T-helper 1 cell treated with Interleukin-12 subunit alpha and Interleukin-12 subunit beta and Interleukin-4 antibody, amounts not matched to agents 30 μg/mL and 1 μg/mL, for 36 hours (primary cell): ENCODE results near the gene HDAC4.
"Not testable (repeated sequence)": the region's sequence is repeated elsewhere in the genome, so short reads cannot be mapped to it uniquely, and the experiment has no call there.

ENCODE experiments used
- H3K27ac Mint-ChIP-seq: one replicate; pipeline ENCODE4 v1.8.0; 2021; ENCODE audit warnings: mild to moderate bottlenecking, mixed read lengths
- H3K27me3 Mint-ChIP-seq: one replicate; pipeline ENCODE4 v1.8.0; 2021; ENCODE audit warnings: low read depth, mixed read lengths
- H3K36me3 Mint-ChIP-seq: one replicate; pipeline ENCODE4 v1.8.0; 2021; ENCODE audit warnings: low read depth, mixed read lengths
- H3K4me1 Mint-ChIP-seq: one replicate; pipeline ENCODE4 v1.8.0; 2021; ENCODE audit warnings: low read depth, mixed read lengths
- H3K4me3 Mint-ChIP-seq: one replicate; pipeline ENCODE4 v1.8.0; 2021; ENCODE audit warnings: mild to moderate bottlenecking, moderate library complexity, mixed read lengths
- H3K9me3 Mint-ChIP-seq: one replicate; pipeline ENCODE4 v1.8.0; 2021; ENCODE audit warnings: mixed read lengths

HDAC4 gene

GRCh38 chr2:239046822-239047221, 354.0 kb downstream of the HDAC4 start:
- Mint-ChIP-seq H3K4me1 (no peaks in the 10 kb centered on the region), H3K36me3 (peaks cover 2% of the 10 kb centered on the region), H3K27me3 (no peaks in the 10 kb centered on the region), H3K27ac (no peak overlapping the region), H3K9me3 (no peaks in the 10 kb centered on the region), H3K4me3 (no peak overlapping the region)

GRCh38 chr2:239044336-239044735, 356.5 kb downstream of the HDAC4 start:
- Mint-ChIP-seq H3K36me3 (no peaks in the 10 kb centered on the region), H3K4me3 (no peak overlapping the region), H3K27ac (no peak overlapping the region), H3K9me3 (no peaks in the 10 kb centered on the region), H3K27me3 (no peaks in the 10 kb centered on the region), H3K4me1 (no peaks in the 10 kb centered on the region)

- Mint-ChIP-seq H3K36me3 (no peaks in the 10 kb centered on the region), H3K9me3 (no peaks in the 10 kb centered on the region), H3K27me3 (no peaks in the 10 kb centered on the region), H3K27ac (no peak overlapping the region), H3K4me3 (no peak overlapping the region), H3K4me1 (no peaks in the 10 kb centered on the region)
Measured at GRCh38 chr2:239043326-239043725, 357.5 kb downstream of the HDAC4 start.

GRCh38 chr2:239042551-239043320, 358.1 kb downstream of the HDAC4 start:
- no peaks in the 10 kb centered on the region for H3K9me3 Mint-ChIP-seq
- H3K27me3 Mint-ChIP-seq: no peaks in the 10 kb centered on the region
- no peak overlapping the region for H3K27ac Mint-ChIP-seq
- H3K36me3 Mint-ChIP-seq: no peaks in the 10 kb centered on the region
- H3K4me1 Mint-ChIP-seq: no peaks in the 10 kb centered on the region
- H3K4me3 Mint-ChIP-seq: no peak overlapping the region

- Mint-ChIP-seq H3K27me3 (no peaks in the 10 kb centered on the region), H3K27ac (no peak overlapping the region), H3K4me3 (no peak overlapping the region), H3K4me1 (no peaks in the 10 kb centered on the region), H3K9me3 (no peaks in the 10 kb centered on the region), H3K36me3 (no peaks in the 10 kb centered on the region)
Measured at GRCh38 chr2:239042046-239042445, 358.8 kb downstream of the HDAC4 start.

- no peaks in the 10 kb centered on the region for H3K9me3 Mint-ChIP-seq
- no peak overlapping the region for H3K4me3 Mint-ChIP-seq
- no peak overlapping the region for H3K27ac Mint-ChIP-seq
- H3K27me3 Mint-ChIP-seq: no peaks in the 10 kb centered on the region
- no peaks in the 10 kb centered on the region for H3K4me1 Mint-ChIP-seq
- no peaks in the 10 kb centered on the region for H3K36me3 Mint-ChIP-seq
Measured at GRCh38 chr2:239041062-239041461, 359.8 kb downstream of the HDAC4 start.

GRCh38 chr2:239040152-239040761, 360.6 kb downstream of the HDAC4 start:
- H3K4me1 Mint-ChIP-seq: no peaks in the 10 kb centered on the region
- no peak overlapping the region for H3K4me3 Mint-ChIP-seq
- H3K36me3 Mint-ChIP-seq: no peaks in the 10 kb centered on the region
- no peak overlapping the region for H3K27ac Mint-ChIP-seq
- H3K9me3 Mint-ChIP-seq: no peaks in the 10 kb centered on the region
- H3K27me3 Mint-ChIP-seq: no peaks in the 10 kb centered on the region

- Mint-ChIP-seq H3K36me3 (no peaks in the 10 kb centered on the region), H3K4me3 (no peak overlapping the region), H3K27ac (no peak overlapping the region), H3K27me3 (peaks cover 2% of the 10 kb centered on the region), H3K4me1 (no peaks in the 10 kb centered on the region), H3K9me3 (no peaks in the 10 kb centered on the region)
Measured at GRCh38 chr2:239039479-239039861, 361.4 kb downstream of the HDAC4 start.

- no peaks in the 10 kb centered on the region for H3K36me3 Mint-ChIP-seq
- H3K27ac Mint-ChIP-seq: no peak overlapping the region
- peaks cover 4% of the 10 kb centered on the region for H3K27me3 Mint-ChIP-seq
- H3K4me3 Mint-ChIP-seq: no peak overlapping the region
- no peaks in the 10 kb centered on the region for H3K9me3 Mint-ChIP-seq
- H3K4me1 Mint-ChIP-seq: no peaks in the 10 kb centered on the region
Measured at GRCh38 chr2:239038773-239039478, 361.9 kb downstream of the HDAC4 start.

- H3K4me3 Mint-ChIP-seq, H3K36me3 Mint-ChIP-seq, H3K9me3 Mint-ChIP-seq, H3K27me3 Mint-ChIP-seq, H3K27ac Mint-ChIP-seq, H3K4me1 Mint-ChIP-seq: not testable (repeated sequence)
Measured at GRCh38 chr2:239038284-239038683, 362.5 kb downstream of the HDAC4 start.

GRCh38 chr2:239037559-239037910, 363.3 kb downstream of the HDAC4 start:
- Mint-ChIP-seq H3K36me3 (no peaks in the 10 kb centered on the region), H3K4me1 (no peaks in the 10 kb centered on the region), H3K27ac (no peak overlapping the region), H3K27me3 (peaks cover 12% of the 10 kb centered on the region), H3K4me3 (no peak overlapping the region), H3K9me3 (no peaks in the 10 kb centered on the region)

- Mint-ChIP-seq H3K4me3 (no peak overlapping the region), H3K27ac (no peak overlapping the region), H3K27me3 (peaks cover 16% of the 10 kb centered on the region)
Measured at GRCh38 chr2:239036819-239037558, 363.8 kb downstream of the HDAC4 start.

GRCh38 chr2:239035997-239036731, 364.7 kb downstream of the HDAC4 start:
- peaks cover 24% of the 10 kb centered on the region for H3K27me3 Mint-ChIP-seq
- no peaks in the 10 kb centered on the region for H3K36me3 Mint-ChIP-seq
- H3K4me3 Mint-ChIP-seq: no peak overlapping the region
- H3K27ac Mint-ChIP-seq: no peak overlapping the region
- no peaks in the 10 kb centered on the region for H3K4me1 Mint-ChIP-seq
- H3K9me3 Mint-ChIP-seq: no peaks in the 10 kb centered on the region

More at GRCh38 chr2:239036819-239037558, 363.8 kb downstream of the HDAC4 start:
- Mint-ChIP-seq H3K9me3 (no peaks in the 10 kb centered on the region), H3K36me3 (no peaks in the 10 kb centered on the region), H3K4me1 (no peaks in the 10 kb centered on the region)

- H3K4me3 Mint-ChIP-seq: no peak overlapping the region
- no peaks in the 10 kb centered on the region for H3K36me3 Mint-ChIP-seq
- no peak overlapping the region for H3K27ac Mint-ChIP-seq
- no peaks in the 10 kb centered on the region for H3K9me3 Mint-ChIP-seq
- no peaks in the 10 kb centered on the region for H3K4me1 Mint-ChIP-seq
- H3K27me3 Mint-ChIP-seq: peaks cover 24% of the 10 kb centered on the region
Measured at GRCh38 chr2:239035361-239035814, 365.4 kb downstream of the HDAC4 start.
